Mesenchymal stem cell (in vitro differentiated cells and primary cell): Measurements from ENCODE around the gene ARPP21.

Source experiments
- DNase-seq: peaks from one replicate; pipeline ENCODE4 v3.0.0-alpha.2; 2013
- H2AFZ ChIP-seq: one replicate; pipeline ENCODE4 v1.6.1; 2013; ENCODE audit warnings: low read depth, mild to moderate bottlenecking, control low read depth, inconsistent platforms, low read length, moderate library complexity
- H2AK5ac ChIP-seq: 2 replicates; pipeline ENCODE4 v1.6.1; 2013; ENCODE audit warnings: low read length, moderate library complexity, mild to moderate bottlenecking, inconsistent platforms; ENCODE audit not compliant: severe bottlenecking
- H2BK120ac ChIP-seq: one replicate; pipeline ENCODE4 v1.6.1; 2013; ENCODE audit warnings: low read depth, mild to moderate bottlenecking, inconsistent platforms, low read length, moderate library complexity
- H2BK12ac ChIP-seq, 2 experiments: one replicate each; pipeline ENCODE4 v1.6.1; 2013; ENCODE audit warnings: inconsistent platforms in 2 of 2, low read length in 2 of 2, mild to moderate bottlenecking in 2 of 2, moderate library complexity in 2 of 2, control low read depth in 1 of 2
- H2BK15ac ChIP-seq: one replicate; pipeline ENCODE4 v1.6.1; 2013; ENCODE audit warnings: mild to moderate bottlenecking, low read depth, inconsistent platforms; ENCODE audit not compliant: poor library complexity, severe bottlenecking
- H2BK5ac ChIP-seq: 2 replicates; pipeline ENCODE4 v1.6.1; 2013; ENCODE audit warnings: low read depth, mild to moderate bottlenecking, low read length, control low read depth, inconsistent platforms; ENCODE audit not compliant: poor library complexity, severe bottlenecking
- H3K14ac ChIP-seq, 2 experiments: one replicate each; pipeline ENCODE4 v1.6.1; 2013; ENCODE audit warnings: inconsistent platforms in 2 of 2, low read length in 2 of 2, control low read depth in 1 of 2, mild to moderate bottlenecking in 1 of 2, moderate library complexity in 1 of 2
- H3K18ac ChIP-seq, 2 experiments: one replicate each; pipeline ENCODE4 v1.6.1; 2013; ENCODE audit warnings: inconsistent platforms in 2 of 2, low read length in 2 of 2, control low read depth in 1 of 2, low read depth in 1 of 2, mild to moderate bottlenecking in 1 of 2
- H3K23ac ChIP-seq, 2 experiments: one replicate each; pipeline ENCODE4 v1.6.1; 2013; ENCODE audit warnings: inconsistent platforms in 2 of 2, low read length in 2 of 2, mild to moderate bottlenecking in 2 of 2, moderate library complexity in 2 of 2, control low read depth in 1 of 2
- H3K27ac ChIP-seq: 2 replicates; pipeline ENCODE4 v1.5.1; 2013; ENCODE audit warnings: mild to moderate bottlenecking, moderate library complexity, low read length, control low read depth, inconsistent platforms; ENCODE audit not compliant: poor library complexity, severe bottlenecking
- H3K27me3 ChIP-seq, 2 experiments: 2 replicates each; pipeline versions ENCODE4 v1.6.1 to v1.7.0; 2013; ENCODE audit warnings: low read length in 2 of 2, mild to moderate bottlenecking in 2 of 2, moderate library complexity in 2 of 2, control low read depth in 1 of 2, inconsistent platforms in 1 of 2; ENCODE audit not compliant: control insufficient read depth in 1 of 2, insufficient read depth in 1 of 2
- H3K36me3 ChIP-seq, 2 experiments: 2 replicates each; pipeline versions ENCODE4 v1.6.1 to v1.7.0; 2013; ENCODE audit warnings: low read length in 2 of 2, control low read depth in 1 of 2, inconsistent platforms in 1 of 2, low read depth in 1 of 2, mild to moderate bottlenecking in 1 of 2; ENCODE audit not compliant: insufficient read depth in 2 of 2, control insufficient read depth in 1 of 2
- H3K4ac ChIP-seq, 2 experiments: one replicate each; pipeline ENCODE4 v1.6.1; 2013; ENCODE audit warnings: inconsistent platforms in 2 of 2, low read length in 2 of 2, mild to moderate bottlenecking in 2 of 2, moderate library complexity in 2 of 2, control low read depth in 1 of 2, low read depth in 1 of 2
- H3K4me1 ChIP-seq: 2 replicates; pipeline ENCODE4 v1.6.1; 2013; ENCODE audit warnings: low read depth, low read length, control low read depth; ENCODE audit not compliant: control insufficient read depth, insufficient read depth
- H3K4me2 ChIP-seq: 2 replicates; pipeline ENCODE4 v1.6.1; 2013; ENCODE audit warnings: low read length, mild to moderate bottlenecking, inconsistent platforms; ENCODE audit not compliant: poor library complexity, severe bottlenecking
- H3K4me3 ChIP-seq, 2 experiments: 2 replicates each; pipeline versions ENCODE4 v1.5.1 to v1.7.0; 2013; ENCODE audit warnings: low read length in 2 of 2, mild to moderate bottlenecking in 2 of 2, control low read depth in 1 of 2, low read depth in 1 of 2; ENCODE audit not compliant: insufficient read depth in 1 of 2
- H3K79me1 ChIP-seq: replicated peaks from 2 replicates; pipeline ENCODE4 v1.6.1; 2013; ENCODE audit warnings: mild to moderate bottlenecking, control low read depth, low read length, inconsistent platforms; ENCODE audit not compliant: poor library complexity, severe bottlenecking
- H3K9ac ChIP-seq: 2 replicates; pipeline ENCODE4 v1.7.0; 2013; ENCODE audit warnings: mild to moderate bottlenecking, low read length, moderate library complexity
- H3K9me3 ChIP-seq: 2 replicates; pipeline ENCODE4 v1.7.0; 2013; ENCODE audit warnings: mild to moderate bottlenecking, low read length; ENCODE audit not compliant: control insufficient read depth
- H4K8ac ChIP-seq: one replicate; pipeline ENCODE4 v1.6.1; 2013; ENCODE audit warnings: inconsistent platforms, mild to moderate bottlenecking, low read length, moderate library complexity
- H4K91ac ChIP-seq: one replicate; pipeline ENCODE4 v1.6.1; 2013; ENCODE audit warnings: mild to moderate bottlenecking, low read length, inconsistent platforms
- WGBS: methylation state at CpG from one replicate; pipeline ENCODE4 v1.1.7; 2013; ENCODE audit warnings: mixed read lengths; 5-methylcytosine and 5-hydroxymethylcytosine counted together

The ARPP21 gene

GRCh38 chr3:35780800-35781199, 141.5 kb downstream of the ARPP21 start:
- H2BK12ac ChIP-seq: no peak overlapping the region
- no peaks in the 10 kb centered on the region for H3K27me3 ChIP-seq
- no peak overlapping the region for H3K9ac ChIP-seq
- H2BK120ac ChIP-seq: no peak overlapping the region
- WGBS: 46% methylated on average over 3 of the region's 3 CpGs
- no peak overlapping the region for H3K14ac ChIP-seq
- H2BK15ac ChIP-seq: no peak overlapping the region
- H2AK5ac ChIP-seq: no peak overlapping the region
- no peak overlapping the region for H4K8ac ChIP-seq
- no peak overlapping the region for H3K4ac ChIP-seq
- H3K23ac ChIP-seq: no peak overlapping the region
- no peak overlapping the region for H3K4me2 ChIP-seq
- H3K18ac ChIP-seq: no peak overlapping the region
- no peak overlapping the region for H4K91ac ChIP-seq
- H3K9me3 ChIP-seq: no peaks in the 10 kb centered on the region
- no peak for DNase-seq
- no peaks in the 10 kb centered on the region for H3K36me3 ChIP-seq
- no peaks in the 10 kb centered on the region for H3K4me1 ChIP-seq
- H2AFZ ChIP-seq: no peak overlapping the region
- H3K79me1 ChIP-seq: no peaks in the 10 kb centered on the region
- H3K27ac ChIP-seq: no peak overlapping the region
- no peak overlapping the region for H3K4me3 ChIP-seq
- H2BK5ac ChIP-seq: no peak overlapping the region

GRCh38 chr3:35781558-35781957, 142.2 kb downstream of the ARPP21 start:
- no peak overlapping the region for H2BK15ac ChIP-seq
- H4K91ac ChIP-seq: no peak overlapping the region
- no peaks in the 10 kb centered on the region for H3K36me3 ChIP-seq
- H2BK5ac ChIP-seq: no peak overlapping the region
- H2BK12ac ChIP-seq: no peak overlapping the region
- H3K4me2 ChIP-seq: no peak overlapping the region
- H3K14ac ChIP-seq: no peak overlapping the region
- no peak overlapping the region for H3K18ac ChIP-seq
- H3K4ac ChIP-seq: no peak overlapping the region
- H4K8ac ChIP-seq: no peak overlapping the region
- no peaks in the 10 kb centered on the region for H3K27me3 ChIP-seq
- H3K9me3 ChIP-seq: no peaks in the 10 kb centered on the region
- no peak overlapping the region for H3K9ac ChIP-seq
- no peak overlapping the region for H3K27ac ChIP-seq
- DNase-seq: no peak
- no peak overlapping the region for H2AFZ ChIP-seq
- H3K4me3 ChIP-seq: no peak overlapping the region
- H3K4me1 ChIP-seq: no peaks in the 10 kb centered on the region
- no peak overlapping the region for H2BK120ac ChIP-seq
- H3K79me1 ChIP-seq: no peaks in the 10 kb centered on the region
- no peak overlapping the region for H3K23ac ChIP-seq
- H2AK5ac ChIP-seq: no peak overlapping the region

DNA sequence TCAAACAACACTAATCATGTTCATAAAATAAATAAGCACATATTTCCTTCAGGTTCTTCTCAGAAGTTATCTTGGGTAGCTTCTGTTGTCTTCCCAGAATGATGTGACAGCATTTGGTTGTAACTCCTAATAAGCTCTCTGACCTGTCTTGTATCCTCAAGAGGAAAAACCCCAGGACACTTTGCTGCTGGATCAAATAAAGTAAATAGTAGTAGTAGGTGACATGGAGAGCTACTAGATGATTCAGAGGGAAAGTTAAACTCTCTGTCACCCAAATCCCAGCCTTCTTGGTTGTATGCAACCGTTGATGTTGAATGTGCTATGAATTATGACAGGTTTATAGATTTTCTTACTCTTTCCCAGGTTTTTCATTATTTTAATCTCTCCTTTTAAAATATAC, 143.0 kb downstream of the ARPP21 start:
- no peak overlapping the region for H3K9ac ChIP-seq
- no peak overlapping the region for H3K14ac ChIP-seq
- no peak overlapping the region for H2BK12ac ChIP-seq
- no peak overlapping the region for H3K4ac ChIP-seq
- no peak for DNase-seq
- no peaks in the 10 kb centered on the region for H3K36me3 ChIP-seq
- H3K18ac ChIP-seq: no peak overlapping the region
- H2AK5ac ChIP-seq: no peak overlapping the region
- H3K27ac ChIP-seq: no peak overlapping the region
- H4K91ac ChIP-seq: no peak overlapping the region
- H3K27me3 ChIP-seq: no peaks in the 10 kb centered on the region
- H2BK15ac ChIP-seq: no peak overlapping the region
- no peaks in the 10 kb centered on the region for H3K79me1 ChIP-seq
- no peaks in the 10 kb centered on the region for H3K4me1 ChIP-seq
- no peak overlapping the region for H4K8ac ChIP-seq
- no peak overlapping the region for H2BK5ac ChIP-seq
- no CpG with 5 or more reads among the region's 1 CpG for whole genome bisulfite sequencing
- no peak overlapping the region for H3K4me2 ChIP-seq
- no peak overlapping the region for H3K4me3 ChIP-seq
- H3K9me3 ChIP-seq: no peaks in the 10 kb centered on the region
- H2AFZ ChIP-seq: no peak overlapping the region
- H2BK120ac ChIP-seq: no peak overlapping the region
- no peak overlapping the region for H3K23ac ChIP-seq

- H2BK120ac ChIP-seq: no peak overlapping the region
- no peak overlapping the region for H2BK12ac ChIP-seq
- H3K4ac ChIP-seq: no peak overlapping the region
- H2BK15ac ChIP-seq: no peak overlapping the region
- H4K91ac ChIP-seq: no peak overlapping the region
- H2BK5ac ChIP-seq: no peak overlapping the region
- H3K79me1 ChIP-seq: no peaks in the 10 kb centered on the region
- 92% methylated on average over 1 of the region's 1 CpG for WGBS
- H3K4me3 ChIP-seq: no peak overlapping the region
- no peak overlapping the region for H3K14ac ChIP-seq
- no peaks in the 10 kb centered on the region for H3K27me3 ChIP-seq
- H2AFZ ChIP-seq: no peak overlapping the region
- DNase-seq: no peak
- H2AK5ac ChIP-seq: no peak overlapping the region
- H4K8ac ChIP-seq: no peak overlapping the region
- H3K18ac ChIP-seq: no peak overlapping the region
- no peaks in the 10 kb centered on the region for H3K9me3 ChIP-seq
- no peak overlapping the region for H3K9ac ChIP-seq
- no peak overlapping the region for H3K4me2 ChIP-seq
- H3K23ac ChIP-seq: no peak overlapping the region
- no peaks in the 10 kb centered on the region for H3K4me1 ChIP-seq
- H3K27ac ChIP-seq: no peak overlapping the region
- H3K36me3 ChIP-seq: no peaks in the 10 kb centered on the region
Observed at GRCh38 chr3:35784169-35784568, 144.8 kb downstream of the ARPP21 start.
